ENCODE results near the gene WDR93. TPM values are rescaled to one million over a fixed set of nuclear protein-coding genes. Genes with fewer than 3 reads are reported as not detected.

WDR93 gene
- total RNA-seq, 1 donor from 2014 or later = not detected

DNA sequence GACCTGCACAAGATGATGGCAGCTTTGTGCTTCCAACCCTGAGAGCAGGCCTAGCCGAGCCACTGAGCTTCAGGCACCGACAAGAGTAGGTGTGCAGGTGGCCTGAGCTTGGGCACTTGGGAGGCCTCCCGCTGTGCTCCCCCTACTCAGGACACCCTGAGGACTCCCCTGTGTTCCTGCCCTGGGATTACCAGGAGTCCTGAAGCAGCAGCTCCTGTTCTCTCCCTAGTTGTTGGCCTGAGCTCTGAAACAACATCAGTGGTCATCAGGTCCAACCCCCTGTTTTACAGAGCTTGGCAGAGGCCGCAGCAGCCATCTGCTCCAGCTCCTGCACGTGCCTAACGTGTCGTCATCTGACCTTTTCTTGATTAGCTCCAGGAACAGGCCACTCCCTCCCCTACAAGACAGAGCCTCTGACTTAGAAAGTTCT is 77.5 kb downstream of the WDR93 start:
- no peak for DNase-seq (ENCODE audit: low read depth)
- no peak for TF ChIP-seq CTCF (conservative IDR thresholded peaks at IDR 0.05; ENCODE audit: low read depth, low read length)

GRCh38 chr15:89769366-89769765 is 78.8 kb downstream of the WDR93 start:
- no peak overlapping the region for H3K4me3 ChIP-seq (ENCODE audit: low read depth, low read length)
- TF ChIP-seq CTCF (conservative IDR thresholded peaks at IDR 0.05; ENCODE audit: low read depth, low read length) = no peak
- no peak for DNase-seq (ENCODE audit: low read depth)

More for the DNA sequence above, 77.5 kb downstream of the WDR93 start:
- H3K4me3 ChIP-seq (ENCODE audit: low read depth, low read length) = no peak overlapping the region

DNA sequence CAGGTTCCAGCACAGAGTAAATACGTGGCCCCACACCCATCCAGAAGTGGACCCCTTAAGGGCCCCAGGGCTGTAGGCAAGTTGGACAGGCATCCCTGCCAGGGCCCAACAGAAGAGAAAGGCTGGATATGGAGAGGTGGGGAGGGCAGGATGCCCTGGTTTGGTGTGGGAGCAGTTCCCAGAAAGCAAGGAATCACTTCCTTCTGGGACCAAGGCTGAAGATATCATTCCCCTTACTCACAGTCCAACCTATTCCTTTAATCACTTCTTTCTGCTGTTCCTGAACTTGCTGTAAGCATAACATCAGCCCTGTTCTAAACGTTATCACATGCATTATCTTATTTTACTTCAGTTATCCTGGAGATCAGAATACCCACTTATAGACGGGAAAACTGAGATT is 79.4 kb downstream of the WDR93 start:
- no peak overlapping the region for H3K4me3 ChIP-seq (ENCODE audit: low read depth, low read length)
- no peak for DNase-seq (ENCODE audit: low read depth)
- no peak for TF ChIP-seq CTCF (conservative IDR thresholded peaks at IDR 0.05; ENCODE audit: low read depth, low read length)

GRCh38 chr15:89772932-89773583 is 82.4 kb downstream of the WDR93 start:
- TF ChIP-seq CTCF (conservative IDR thresholded peaks at IDR 0.05; ENCODE audit: low read depth, low read length) = peak; percentile 11
- H3K4me3 ChIP-seq (ENCODE audit: low read depth, low read length) = no peak overlapping the region
- no peak for DNase-seq (ENCODE audit: low read depth)

DNA sequence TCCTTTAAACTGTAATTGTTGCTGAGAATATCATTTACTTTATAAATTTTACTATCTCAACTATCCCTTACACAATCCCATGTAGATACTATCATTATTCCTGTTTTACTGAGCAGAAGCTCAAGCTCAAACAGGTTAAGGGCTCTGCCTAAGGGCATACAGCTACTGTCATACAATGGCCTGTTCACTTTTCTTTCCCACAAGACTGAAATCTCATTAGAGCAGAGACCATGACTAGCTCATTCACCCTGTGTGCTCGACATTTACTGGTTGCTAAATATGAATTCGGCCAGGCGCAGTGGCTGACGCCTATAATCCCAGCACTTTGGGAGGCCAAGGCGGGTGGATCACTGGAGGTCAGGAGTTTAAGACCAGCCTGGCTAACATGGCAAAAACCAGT is 83.9 kb downstream of the WDR93 start:
- DNase-seq (ENCODE audit: low read depth) = no peak
- H3K4me3 ChIP-seq (ENCODE audit: low read depth, low read length) = no peak overlapping the region
- no peak for TF ChIP-seq CTCF (conservative IDR thresholded peaks at IDR 0.05; ENCODE audit: low read depth, low read length)

DNA sequence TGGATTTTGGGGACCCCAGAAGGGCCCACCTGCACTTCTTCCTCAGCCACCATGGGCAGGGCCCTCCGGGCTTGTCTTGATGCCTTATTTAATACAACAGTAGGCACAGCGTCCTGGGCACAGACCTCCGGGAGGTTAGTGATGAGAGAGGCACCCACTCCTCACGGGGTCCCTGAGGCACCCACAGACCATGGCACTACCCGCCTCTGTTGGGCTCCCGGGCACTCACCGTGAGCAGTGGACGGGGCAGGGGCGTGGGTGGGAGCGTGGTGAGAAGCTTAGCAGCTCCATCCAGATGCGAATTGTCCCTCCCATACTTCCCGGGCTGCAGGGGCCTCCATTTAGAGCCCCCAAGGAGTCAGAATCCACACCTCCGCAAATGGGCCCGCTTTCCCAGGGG is 85.2 kb downstream of the WDR93 start:
- DNase-seq (ENCODE audit: low read depth) = no peak
- no peak for TF ChIP-seq CTCF (conservative IDR thresholded peaks at IDR 0.05; ENCODE audit: low read depth, low read length)
- peak overlapping the region; percentile 48 for H3K4me3 ChIP-seq (ENCODE audit: low read depth, low read length)

All from epithelial cell of proximal tubule (primary cell).